NOMO-1 (cell line): ENCODE measurements around the gene PNMT.

Experiments used
- DNase-seq, 2 experiments: peaks; one replicate each; lab custom pipeline; 2025; ENCODE audit not compliant: unreplicated experiment in 2 of 2; lab: John Stamatoyannopoulos, UW

The PNMT gene

DNA sequence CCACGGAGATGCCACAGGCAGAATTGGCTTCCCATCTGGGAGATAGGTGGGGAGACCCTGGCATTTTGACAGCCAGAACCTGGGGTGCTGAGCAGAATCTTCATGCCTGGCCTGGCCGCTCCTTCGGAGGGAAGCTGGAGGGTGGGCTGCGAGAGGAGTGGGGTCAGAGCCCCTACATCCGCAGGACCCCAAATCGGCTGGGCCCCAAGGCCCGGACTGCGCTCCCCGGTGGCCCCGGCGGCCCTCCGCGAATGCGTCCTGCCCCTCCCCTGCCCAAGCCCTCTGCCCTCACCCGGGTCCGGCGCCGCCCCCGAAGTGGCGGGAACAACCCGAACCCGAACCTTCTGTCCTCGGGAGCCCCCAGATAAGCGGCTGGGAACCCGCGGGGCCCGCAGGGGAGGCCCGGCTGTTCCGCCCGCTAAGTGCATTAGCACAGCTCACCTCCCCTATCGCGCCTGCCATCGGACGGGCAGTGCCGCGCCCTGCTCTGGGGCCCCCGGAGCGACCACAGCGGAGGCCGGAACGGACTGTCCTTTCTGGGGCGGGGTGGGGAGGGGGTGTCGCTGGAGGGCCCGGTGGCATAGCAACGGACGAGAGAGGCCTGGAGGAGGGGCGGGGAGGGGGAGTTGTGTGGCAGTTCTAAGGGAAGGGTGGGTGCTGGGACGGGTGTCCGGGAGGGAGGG is 850 bp upstream of the PNMT start:
- no peak for DNase-seq

- no peak for DNase-seq
These were observed 1.9 kb downstream of the PNMT start for GRCh38 chr17:39669897-39670735.

- DNase-seq: no peak
These were observed 2.5 kb downstream of the PNMT start for GRCh38 chr17:39670746-39671145.

DNA sequence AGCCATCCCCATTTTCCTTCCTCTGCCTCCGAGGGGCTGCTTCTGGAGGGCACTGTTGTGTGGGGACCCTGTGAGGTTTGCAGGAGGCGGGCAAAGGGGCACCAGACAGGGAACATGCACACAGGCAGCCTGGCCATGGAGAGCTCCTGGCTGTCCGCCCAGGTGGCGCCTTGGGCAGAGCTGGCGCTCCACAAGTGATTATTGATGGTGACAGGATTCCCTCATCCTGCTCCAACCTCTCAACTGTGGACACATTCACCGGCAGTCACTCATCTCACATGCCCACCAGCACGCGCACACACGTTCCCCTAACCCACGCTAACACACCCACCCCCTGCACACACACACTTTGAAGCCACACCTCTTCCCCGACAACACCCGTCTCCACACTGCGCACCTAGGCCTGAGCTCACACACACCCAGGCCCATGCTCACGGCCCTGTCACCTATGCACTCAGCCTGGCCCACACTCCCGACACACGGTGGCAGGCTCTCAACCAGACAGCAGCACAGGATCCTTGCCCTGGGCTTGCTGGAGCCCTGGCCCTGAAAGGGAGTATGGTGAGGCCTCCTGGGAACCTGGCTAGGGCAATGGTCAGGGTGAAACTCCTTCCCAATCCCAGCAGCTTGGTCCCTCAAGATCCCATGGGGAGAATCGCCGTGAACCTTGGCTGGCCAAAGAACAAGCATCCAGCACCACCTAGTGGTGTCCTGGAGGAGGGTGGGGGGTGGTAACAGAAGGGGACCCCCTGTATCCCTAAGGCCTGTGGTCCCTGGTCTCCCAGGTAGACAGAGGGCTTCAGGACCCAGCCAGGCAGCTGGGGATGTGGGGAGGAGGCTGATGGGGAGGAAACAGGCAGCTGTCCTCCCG is 3.6 kb downstream of the PNMT start:
- no peak for DNase-seq

- DNase-seq: no peak
These were observed 4.5 kb downstream of the PNMT start for GRCh38 chr17:39672522-39673334.

DNA sequence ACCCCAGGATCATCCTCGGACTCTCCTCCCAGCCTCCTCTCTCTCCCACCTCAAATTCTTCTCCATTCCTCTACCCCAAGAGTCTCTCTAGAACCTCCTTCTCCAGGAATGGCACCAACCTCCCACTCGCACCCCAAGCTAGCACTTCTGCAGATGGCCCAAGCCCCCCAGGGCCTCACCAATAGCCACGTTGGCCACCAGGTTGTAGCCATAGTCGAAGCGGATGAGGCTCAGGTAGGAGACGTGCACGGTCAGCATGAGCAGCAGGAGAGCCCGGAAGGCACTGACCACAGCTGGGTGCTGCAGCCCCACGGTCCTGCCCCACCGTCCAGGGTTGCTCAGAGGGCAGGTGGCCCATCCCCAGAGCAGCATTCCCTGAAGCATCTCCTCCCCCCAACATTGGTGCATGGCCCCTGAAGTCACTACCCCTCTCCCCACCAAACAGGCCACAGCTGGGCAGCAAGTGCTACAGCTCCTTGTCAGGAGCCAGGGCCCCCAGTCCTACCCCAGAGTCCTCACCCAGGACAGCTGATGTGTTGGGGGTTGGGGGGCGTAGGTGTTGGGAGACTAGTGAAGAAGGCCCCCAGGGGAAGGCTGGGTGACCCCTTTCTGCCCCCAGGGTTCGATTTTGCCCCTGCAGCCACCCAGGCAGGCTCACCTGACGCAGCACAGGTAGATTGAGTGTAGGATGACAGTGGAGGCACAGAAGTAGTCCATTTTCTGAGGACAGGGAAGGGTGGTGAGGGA is 5.3 kb downstream of the PNMT start:
- no peak for DNase-seq

DNA sequence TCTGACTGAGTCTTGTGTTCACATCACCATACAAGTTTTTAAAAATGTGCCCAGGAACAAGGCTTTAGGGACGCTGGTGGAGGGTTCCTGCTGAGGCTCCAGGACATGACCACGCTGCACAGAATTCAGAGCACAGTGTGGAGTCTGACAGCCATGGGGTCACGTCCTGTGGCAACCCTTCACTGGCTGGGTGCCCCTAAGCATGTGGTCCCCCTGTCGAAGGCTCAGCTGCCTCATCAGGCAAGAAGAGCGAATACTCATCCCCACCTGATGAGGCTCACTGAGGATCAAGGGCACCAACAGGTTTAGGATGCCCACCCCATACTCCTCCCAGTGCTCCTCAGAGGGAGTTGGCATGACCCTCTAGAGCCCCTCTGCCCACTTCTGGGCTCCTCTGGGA is 5.9 kb downstream of the PNMT start:
- DNase-seq: no peak

- no peak for DNase-seq
These were observed 6.6 kb downstream of the PNMT start for GRCh38 chr17:39674702-39675389.

- DNase-seq: no peak
These were observed 7.3 kb downstream of the PNMT start for GRCh38 chr17:39675390-39676082.

- DNase-seq: no peak
These were observed 8.1 kb downstream of the PNMT start for GRCh38 chr17:39676198-39676819.

GRCh38 chr17:39677072-39677471 is 8.8 kb downstream of the PNMT start:
- DNase-seq: no peak

DNA sequence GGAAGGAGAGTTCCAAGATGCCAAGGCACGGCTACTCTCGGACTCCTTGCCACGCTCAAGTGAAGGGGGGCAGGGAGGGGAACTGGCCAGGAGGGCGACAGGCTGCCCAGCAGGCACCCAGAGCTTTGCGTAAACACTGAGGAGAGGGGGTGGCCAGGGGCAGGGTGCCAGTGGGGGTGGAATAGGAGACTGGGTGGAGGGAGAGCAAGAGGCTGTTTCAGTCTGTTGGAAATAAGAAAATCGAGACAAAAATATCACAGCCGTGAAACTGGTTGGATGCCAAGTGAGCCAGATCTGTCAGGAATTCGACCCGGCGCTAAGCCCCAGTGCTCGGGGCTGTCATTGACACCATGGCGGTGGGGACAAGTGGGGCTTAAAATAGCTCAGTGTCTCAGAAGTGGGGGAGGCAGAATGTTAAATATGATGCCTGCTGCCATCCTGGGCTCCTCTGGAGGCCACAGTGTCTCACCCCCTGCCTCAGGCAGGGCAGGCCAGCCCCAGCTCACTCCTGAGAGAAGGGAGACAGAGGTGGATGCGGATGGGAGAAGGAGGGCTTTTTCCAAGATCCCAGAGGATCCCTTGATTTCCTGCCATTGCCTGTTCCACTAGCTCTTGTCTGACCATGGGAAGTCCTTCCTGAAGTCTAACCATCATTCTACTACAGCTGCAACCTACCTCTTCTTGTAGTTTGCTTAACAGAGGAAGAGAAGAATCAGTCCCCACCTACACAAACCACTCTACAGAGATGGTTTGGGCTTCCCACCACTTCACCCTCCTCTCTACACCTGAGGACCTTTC is 9.5 kb downstream of the PNMT start:
- no peak for DNase-seq

DNA sequence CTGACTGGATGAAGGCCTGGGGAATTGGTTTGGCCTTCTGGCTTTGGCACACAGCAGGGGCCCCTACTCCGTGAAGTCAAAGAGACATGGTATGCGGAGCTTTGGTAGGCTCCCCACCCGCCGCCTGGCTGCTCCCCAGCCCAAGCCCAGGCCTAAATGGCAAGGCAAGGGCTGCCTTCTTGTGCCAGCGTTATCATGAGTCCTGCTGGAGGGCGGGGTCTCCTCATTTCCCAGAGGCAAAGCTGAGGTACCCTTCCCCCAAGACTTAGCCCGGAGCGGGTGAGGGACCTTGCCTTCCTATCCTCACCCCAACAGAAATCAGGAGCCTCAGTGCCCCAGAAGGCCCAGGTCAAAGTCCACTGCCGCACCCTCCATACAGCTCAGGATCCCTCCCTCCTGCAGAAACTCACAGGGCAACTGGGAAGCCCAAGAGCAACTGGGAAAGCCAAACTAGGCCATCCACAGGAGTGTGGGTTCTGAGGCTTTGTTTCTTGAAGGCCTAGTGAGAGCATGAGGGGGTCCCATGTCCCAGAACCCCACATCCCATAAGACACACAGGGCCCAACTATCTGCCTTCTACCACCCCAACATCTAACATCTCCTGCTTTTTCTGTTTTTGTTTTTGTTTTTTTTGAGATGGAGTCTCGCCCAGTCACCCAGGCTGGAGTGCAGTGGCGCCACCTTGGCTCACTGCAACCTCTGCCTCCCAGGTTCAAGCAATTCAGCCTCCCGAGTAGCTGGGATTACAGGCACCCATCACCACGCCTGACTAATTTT is 10.3 kb downstream of the PNMT start:
- DNase-seq: no peak

DNA sequence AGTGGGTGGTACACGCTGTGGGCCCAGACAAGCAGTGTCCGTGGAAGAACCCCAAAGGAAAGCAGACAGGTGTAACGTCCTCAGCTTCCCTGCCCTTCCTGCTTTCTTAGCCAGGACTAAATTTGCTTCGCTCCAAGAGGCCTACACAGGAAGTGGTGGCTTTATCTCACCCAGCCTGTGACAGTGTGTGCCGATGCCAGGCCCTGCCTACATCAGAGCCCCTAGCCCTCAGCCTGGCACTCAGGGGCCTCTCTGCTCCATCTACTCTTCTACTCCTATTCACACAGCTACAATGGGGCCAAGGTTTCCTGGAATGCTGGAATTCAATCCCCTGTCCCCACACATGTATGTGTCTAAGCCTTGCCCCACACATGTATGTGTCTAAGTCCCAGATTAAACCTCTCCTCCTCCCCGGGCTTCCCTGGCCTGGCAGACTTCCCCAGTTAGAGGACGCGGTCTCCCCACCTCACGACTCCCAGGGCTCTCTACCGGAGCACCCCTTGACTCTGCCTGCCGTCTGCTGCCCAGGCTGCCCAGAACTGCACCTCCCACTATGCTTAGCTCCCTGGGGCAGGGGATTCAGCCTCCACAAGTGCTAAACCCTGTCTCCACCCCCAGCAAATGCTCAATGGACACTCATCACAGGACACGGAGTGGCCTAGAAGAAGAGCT is 11.4 kb downstream of the PNMT start:
- DNase-seq: no peak

GRCh38 chr17:39683295-39683939 is 15.2 kb downstream of the PNMT start:
- no peak for DNase-seq
